Activated CD4-positive, alpha-beta memory T cell treated with anti-CD3 and anti-CD28 coated beads for 36 hours (primary cell): ENCODE results near the gene USP7. TPM values are rescaled to one million over a fixed set of nuclear protein-coding genes. Genes with fewer than 3 reads are reported as not detected.

Source experiments
- CTCF ChIA-PET: fragments of 350-600 bp; sonication (Branson Sonifier 250); formaldehyde crosslinking; loops from one replicate; lab custom pipeline; 2021; ENCODE audit warnings: antibody characterized with exemption, inconsistent platforms; lab: Charles Lee
- POLR2A ChIA-PET: fragments of 350-600 bp; sonication (Branson Sonifier 250); formaldehyde crosslinking; loops from one replicate; lab custom pipeline; 2021; ENCODE audit warnings: antibody characterized with exemption; lab: Charles Lee
- DNase-seq: peaks from one replicate; pipeline ENCODE4 v3.0.0-alpha.2; 2020
- H3K27ac Mint-ChIP-seq: one replicate; pipeline ENCODE4 v1.8.0; 2021; ENCODE audit warnings: mixed read lengths
- H3K27me3 Mint-ChIP-seq: one replicate; pipeline ENCODE4 v1.8.0; 2021; ENCODE audit warnings: mixed read lengths
- H3K36me3 Mint-ChIP-seq: one replicate; pipeline ENCODE4 v1.8.0; 2021; ENCODE audit warnings: mixed read lengths
- H3K4me1 Mint-ChIP-seq: one replicate; pipeline ENCODE4 v1.8.0; 2021; ENCODE audit warnings: low read depth, mixed read lengths
- H3K4me3 Mint-ChIP-seq: one replicate; pipeline ENCODE4 v1.8.0; 2021; ENCODE audit warnings: mild to moderate bottlenecking, mixed read lengths
- H3K9me3 Mint-ChIP-seq: one replicate; pipeline ENCODE4 v1.8.0; 2021; ENCODE audit warnings: mixed read lengths
- intact Hi-C: fragments of 100-400 bp; cut with micrococcal nuclease; formaldehyde crosslinking; loops from one replicate; pipeline ENCODE4 v1.15.1; 2023
- total RNA-seq, 2 experiments: library from RNA; stranded (reverse); gene quantifications; one replicate each; pipeline ENCODE4 v1.2.3, GENCODE V29; 2021

USP7 gene
- total RNA-seq, 2 experiments from 2014 or later = 154 to 170 TPM

DNA sequence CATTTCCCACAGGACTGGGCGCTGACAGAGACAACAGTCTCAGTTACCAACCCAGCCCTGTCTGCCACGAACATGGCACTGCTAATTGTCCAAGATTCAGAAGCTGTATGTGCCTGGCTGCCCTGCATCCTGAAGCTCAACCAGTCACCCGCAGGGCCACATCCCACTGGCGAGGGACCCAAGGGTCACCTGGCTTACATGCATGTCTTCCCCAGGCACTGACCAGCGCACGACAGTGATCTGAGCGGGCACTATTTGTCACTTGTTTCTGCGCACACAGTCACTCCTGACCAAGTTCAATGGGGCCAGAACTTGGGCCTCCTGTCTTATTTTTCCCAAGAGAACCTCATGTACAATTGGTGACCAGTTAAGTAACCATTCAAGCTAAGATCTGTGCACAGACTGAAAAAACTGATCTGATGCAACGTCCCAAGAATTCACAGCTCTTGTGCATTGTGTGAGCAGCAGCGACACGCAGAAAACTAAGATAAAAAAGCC lies 13.1 kb downstream of the USP7 start:
- ChIA-PET CTCF (interaction anchor here (1.3 to 7.8 kb wide), 3 partner anchors 10 to 58 kb away, joined by 3 to 92 read pairs (median 12); no protein-coding TSS in a partner anchor), POLR2A (interaction anchor here (0.9 to 1.9 kb wide), 3 partner anchors 9 to 11 kb away, joined by 3 to 5 read pairs (median 4); no protein-coding TSS in a partner anchor)
- Mint-ChIP-seq H3K27me3 (no peaks in the 10 kb centered on the region), H3K9me3 (no peaks in the 10 kb centered on the region), H3K36me3 (peaks cover 5% of the 10 kb centered on the region), H3K4me1 (peaks cover 89% of the 10 kb centered on the region), H3K27ac (no peak overlapping the region), H3K4me3 (no peak overlapping the region)
- intact Hi-C loops = loop anchor here (1.0 kb wide), 2 partner anchors 9 to 22 kb away; no protein-coding TSS in a partner anchor
- no peak for DNase-seq

DNA sequence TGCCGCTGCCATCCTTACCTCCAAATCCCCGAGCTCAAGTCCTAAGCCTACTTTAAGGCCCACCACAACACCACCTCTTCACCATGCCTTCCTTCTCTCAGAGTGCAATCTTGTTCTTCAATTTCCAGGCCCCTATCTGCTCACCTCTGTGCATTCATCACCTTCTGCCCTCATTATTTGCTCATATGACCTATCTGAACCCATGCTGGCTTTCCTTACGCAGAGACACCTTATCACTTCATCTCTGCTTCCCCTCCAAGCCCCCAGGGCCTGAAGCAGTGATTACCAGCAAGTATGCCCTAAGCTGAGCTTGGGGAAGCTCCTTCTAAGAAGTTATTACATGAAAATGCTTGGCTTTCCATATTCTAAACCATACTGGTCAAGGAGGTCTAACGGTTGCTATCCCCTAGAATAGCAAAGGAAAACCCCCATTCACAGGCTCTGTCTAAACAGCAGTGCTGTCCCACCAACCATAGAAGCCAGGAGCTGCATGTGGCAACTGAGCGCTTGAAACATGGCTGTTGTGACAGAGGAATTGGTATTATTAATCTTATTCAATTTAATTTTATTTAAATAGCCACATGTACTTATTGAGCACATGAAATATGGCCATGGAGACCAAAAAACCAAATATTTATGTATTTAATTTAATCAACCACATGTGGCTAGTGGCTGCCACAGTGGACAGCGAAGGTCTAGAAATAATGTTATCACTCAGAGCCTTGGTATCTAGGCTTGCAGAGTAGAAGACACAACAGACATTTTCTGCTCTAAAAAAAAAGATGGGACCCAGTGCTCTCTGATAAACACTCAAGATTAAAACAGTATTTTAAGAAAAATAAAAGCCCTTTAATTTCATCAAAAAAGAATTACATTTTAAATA lies 13.9 kb downstream of the USP7 start:
- no peaks in the 10 kb centered on the region for H3K9me3 Mint-ChIP-seq
- H3K36me3 Mint-ChIP-seq = peaks cover 3% of the 10 kb centered on the region
- intact Hi-C loops = no loop called here
- ChIA-PET CTCF (interaction anchor here (2.9 to 7.8 kb wide), 2 partner anchors 14 to 59 kb away, joined by 12 to 92 read pairs; no protein-coding TSS in a partner anchor), POLR2A (interaction anchor here (0.9 kb wide), 1 partner anchor 12 kb away, joined by 3 read pairs; no protein-coding TSS in a partner anchor)
- H3K4me1 Mint-ChIP-seq = peaks cover 89% of the 10 kb centered on the region
- H3K27ac Mint-ChIP-seq = peak overlapping the region; percentile 35
- H3K27me3 Mint-ChIP-seq = no peaks in the 10 kb centered on the region
- H3K4me3 Mint-ChIP-seq = no peak overlapping the region
- DNase-seq = no peak

DNA sequence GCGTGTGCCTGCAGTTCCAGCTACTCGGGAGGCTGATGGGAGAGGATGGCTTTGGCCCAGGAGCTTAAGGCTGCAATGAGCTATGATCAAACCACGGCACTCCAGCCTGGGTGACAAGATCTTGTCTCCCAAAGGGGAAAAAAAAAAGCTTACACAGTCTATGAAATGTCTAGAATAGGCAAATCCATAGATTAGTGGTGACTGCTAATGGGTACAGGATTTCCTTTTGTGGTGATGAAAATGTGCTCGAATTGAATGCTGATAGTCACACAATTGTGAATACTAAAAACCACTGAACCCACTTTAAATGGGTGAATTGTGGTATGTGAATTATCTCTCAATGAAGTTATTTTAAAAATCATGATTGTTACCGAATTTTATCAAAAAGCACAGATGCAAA lies 14.9 kb downstream of the USP7 start:
- CTCF ChIA-PET = interaction anchor here (1.2 to 7.8 kb wide), 2 partner anchors 8 to 13 kb away, joined by 3 to 92 read pairs; no protein-coding TSS in a partner anchor
- intact Hi-C loops = no loop called here
- Mint-ChIP-seq H3K36me3 (peaks cover 3% of the 10 kb centered on the region), H3K27me3 (no peaks in the 10 kb centered on the region), H3K4me3 (no peak overlapping the region), H3K27ac (no peak overlapping the region), H3K4me1 (peaks cover 92% of the 10 kb centered on the region), H3K9me3 (no peaks in the 10 kb centered on the region)
- no peak for DNase-seq
- POLR2A ChIA-PET = interaction anchor here (0.6 to 1.1 kb wide), 2 partner anchors 11 to 12 kb away, joined by 3 to 4 read pairs; no protein-coding TSS in a partner anchor

DNA sequence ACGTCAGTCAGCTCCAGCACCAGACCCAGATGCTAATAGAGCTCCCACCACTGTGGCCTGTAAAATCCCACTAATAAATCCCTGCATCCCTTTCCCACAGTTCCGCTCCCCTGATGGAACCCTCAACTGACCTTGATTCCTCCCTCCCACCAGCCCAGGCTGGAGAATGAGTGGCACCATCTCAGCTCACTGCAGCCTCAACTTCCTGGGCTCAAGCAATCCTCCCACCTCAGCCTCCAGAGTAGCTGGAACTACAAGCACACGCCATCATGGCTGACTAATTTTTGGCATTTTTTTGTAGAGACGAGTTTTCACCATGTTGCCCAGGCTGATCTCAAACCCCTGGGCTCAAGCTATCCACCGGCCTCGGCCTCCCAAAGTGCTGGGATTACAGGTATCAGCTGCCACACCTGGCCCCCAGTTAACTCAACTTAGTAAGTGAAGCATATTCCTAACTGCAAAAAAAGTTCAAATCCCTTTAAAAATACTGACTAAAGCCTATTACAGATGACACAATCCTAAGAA lies 15.6 kb downstream of the USP7 start:
- Mint-ChIP-seq H3K4me1 (peaks cover 95% of the 10 kb centered on the region), H3K9me3 (no peaks in the 10 kb centered on the region), H3K27ac (peak overlapping the region; percentile 14), H3K36me3 (peaks cover 1% of the 10 kb centered on the region), H3K4me3 (no peak overlapping the region), H3K27me3 (no peaks in the 10 kb centered on the region)
- intact Hi-C loops = no loop called here
- ChIA-PET POLR2A (interaction anchor here (0.6 to 1.1 kb wide), 3 partner anchors 11 to 104 kb away, joined by 3 to 4 read pairs (median 3); no protein-coding TSS in a partner anchor), CTCF (interaction anchor here (1.2 to 7.8 kb wide), 3 partner anchors 8 to 61 kb away, joined by 3 to 92 read pairs (median 6); no protein-coding TSS in a partner anchor)
- no peak for DNase-seq

DNA sequence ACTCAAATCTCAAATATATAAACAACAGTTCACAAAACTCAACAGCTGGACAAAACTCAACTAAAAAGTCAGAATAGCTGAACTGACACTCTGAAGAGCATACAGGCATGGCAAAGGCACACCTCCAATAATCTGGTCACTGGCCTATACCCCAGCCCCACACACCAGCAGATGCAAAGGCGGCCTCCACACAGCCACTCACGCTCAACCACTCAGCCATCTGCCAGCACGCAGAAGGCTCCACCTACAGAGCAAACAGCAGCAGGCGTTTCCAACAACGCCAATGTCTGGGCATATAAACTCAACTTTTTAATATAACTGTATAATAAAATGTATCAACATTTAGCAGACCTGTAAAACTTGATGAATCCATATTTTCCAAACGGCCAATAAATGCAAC lies 17.2 kb downstream of the USP7 start:
- ChIA-PET CTCF (interaction anchor here (0.7 to 7.8 kb wide), 3 partner anchors 11 to 62 kb away, joined by 3 to 92 read pairs (median 5); no protein-coding TSS in a partner anchor), POLR2A (no interaction called here)
- H3K27me3 Mint-ChIP-seq = no peaks in the 10 kb centered on the region
- peaks cover 95% of the 10 kb centered on the region for H3K4me1 Mint-ChIP-seq
- no peak overlapping the region for H3K27ac Mint-ChIP-seq
- peaks cover 1% of the 10 kb centered on the region for H3K36me3 Mint-ChIP-seq
- intact Hi-C loops = no loop called here
- no peak overlapping the region for H3K4me3 Mint-ChIP-seq
- no peak for DNase-seq
- no peaks in the 10 kb centered on the region for H3K9me3 Mint-ChIP-seq

DNA sequence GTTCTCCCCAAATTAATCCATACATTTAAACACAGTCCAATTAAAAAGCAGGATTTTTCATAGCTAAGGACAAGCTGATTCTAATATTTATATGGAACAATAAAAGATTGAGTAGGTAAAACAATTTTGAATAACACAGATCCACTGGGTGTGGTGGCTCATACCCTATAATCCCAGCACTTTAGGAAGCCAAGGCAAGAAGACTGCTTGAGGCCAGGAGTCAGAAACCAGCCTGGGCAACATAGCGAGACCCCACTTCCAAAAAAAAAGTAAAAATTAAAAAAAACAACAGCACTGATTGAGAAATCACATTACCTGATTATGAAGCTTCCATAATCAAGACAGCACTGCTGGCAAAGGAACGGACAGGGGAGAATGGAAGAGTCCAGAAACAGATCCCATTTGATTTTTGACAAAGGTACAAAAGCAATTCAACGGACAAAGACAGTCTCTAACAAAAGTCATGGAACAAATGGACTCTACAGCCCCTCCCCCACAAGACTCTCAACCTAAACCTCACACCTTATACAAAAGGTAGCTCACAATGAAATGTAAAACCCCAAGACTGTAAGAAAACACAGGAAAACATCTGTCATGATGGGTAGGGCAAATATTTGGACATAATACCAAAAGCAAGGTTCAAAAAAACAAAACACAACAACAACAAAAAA lies 17.9 kb downstream of the USP7 start:
- Mint-ChIP-seq H3K27ac (no peak overlapping the region), H3K4me1 (peaks cover 94% of the 10 kb centered on the region), H3K27me3 (no peaks in the 10 kb centered on the region), H3K9me3 (no peaks in the 10 kb centered on the region), H3K36me3 (peaks cover 1% of the 10 kb centered on the region), H3K4me3 (no peak overlapping the region)
- ChIA-PET POLR2A (interaction anchor here (0.6 kb wide), 1 partner anchor 27 kb away, joined by 3 read pairs; no protein-coding TSS in a partner anchor), CTCF (interaction anchor here (0.5 to 7.8 kb wide), 3 partner anchors 10 to 136 kb away, joined by 3 to 92 read pairs (median 5); no protein-coding TSS in a partner anchor)
- no peak for DNase-seq
- intact Hi-C loops = no loop called here

DNA sequence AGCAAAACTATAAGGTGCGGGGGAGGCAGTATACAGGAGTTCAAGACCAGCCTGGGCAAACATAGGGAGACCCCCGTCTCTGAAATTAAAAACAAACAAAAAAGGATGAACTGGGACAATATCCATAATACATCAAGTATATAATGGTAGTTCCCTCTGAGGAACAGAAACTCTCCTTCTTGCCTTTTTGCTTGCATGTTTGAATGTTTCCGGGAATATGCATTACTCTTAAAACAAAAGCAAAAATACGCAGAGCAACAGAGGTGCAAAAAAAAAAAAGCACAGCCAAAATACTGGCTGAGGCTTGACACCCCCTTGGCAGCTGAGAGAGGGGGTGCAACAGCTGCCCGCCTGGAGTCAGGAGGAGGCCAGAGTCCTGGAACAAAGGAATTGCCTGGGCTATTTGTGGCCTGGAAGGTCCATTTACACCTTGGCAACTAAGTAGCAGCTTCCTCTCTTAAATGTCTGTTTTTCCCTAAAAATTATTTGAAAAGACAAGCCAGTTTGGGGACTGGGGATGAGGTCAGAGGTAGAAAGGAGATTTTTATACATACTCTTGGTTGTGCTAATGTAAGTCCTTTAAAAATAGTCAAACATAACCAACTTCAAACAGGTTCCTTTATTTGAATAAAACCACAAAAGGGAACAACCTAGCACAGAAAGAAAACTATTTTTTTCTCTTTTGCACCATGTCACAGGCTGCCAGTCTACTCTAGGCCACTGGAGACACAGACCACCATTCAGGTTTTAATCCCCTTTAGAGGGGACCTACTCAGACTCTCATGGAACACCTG lies 19.5 kb downstream of the USP7 start:
- Mint-ChIP-seq H3K9me3 (no peaks in the 10 kb centered on the region), H3K36me3 (peaks cover 1% of the 10 kb centered on the region), H3K27me3 (no peaks in the 10 kb centered on the region), H3K4me1 (peaks cover 94% of the 10 kb centered on the region), H3K4me3 (no peak overlapping the region), H3K27ac (peak overlapping the region; percentile 29)
- intact Hi-C loops = no loop called here
- no peak for DNase-seq
- POLR2A ChIA-PET = no interaction called here
- CTCF ChIA-PET = interaction anchor here (2.0 to 7.8 kb wide), 2 partner anchors 9 to 65 kb away, joined by 5 to 92 read pairs; no protein-coding TSS in a partner anchor

DNA sequence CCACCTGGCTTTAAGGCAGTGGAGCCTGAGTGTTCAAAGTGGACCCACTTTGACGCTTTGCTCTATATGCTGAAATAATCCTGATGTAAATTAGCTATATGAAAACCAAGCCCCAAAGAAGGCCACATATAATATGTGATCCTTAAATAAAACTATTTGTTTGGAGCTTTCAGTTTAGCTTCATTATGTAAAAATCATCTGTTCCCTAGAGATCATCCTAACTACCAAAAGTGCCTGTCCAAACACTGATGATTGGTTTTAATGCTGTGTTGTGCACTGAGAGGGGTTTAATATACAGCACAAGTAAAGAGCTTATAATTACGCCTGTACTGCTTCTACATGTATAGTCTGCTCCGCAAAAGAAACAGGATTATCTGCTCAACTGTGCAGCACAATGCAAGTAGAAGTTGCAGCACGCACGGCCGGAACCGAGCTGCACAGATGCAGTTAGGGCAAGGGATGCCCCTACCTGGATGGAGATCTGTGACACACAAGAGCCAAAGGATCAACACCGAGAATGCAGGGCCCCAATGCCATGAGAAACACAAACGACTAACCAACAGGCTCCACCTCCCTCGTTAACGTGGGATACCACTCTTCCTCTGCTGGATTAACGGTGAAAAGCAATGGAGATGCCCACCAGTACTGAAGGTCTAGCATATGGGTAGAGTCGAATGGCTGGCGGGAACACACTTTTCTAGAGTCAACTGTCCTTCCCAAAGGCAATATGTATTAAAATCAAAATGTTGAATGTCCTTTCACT lies 20.5 kb downstream of the USP7 start:
- no peak overlapping the region for H3K4me3 Mint-ChIP-seq
- H3K27ac Mint-ChIP-seq = no peak overlapping the region
- ChIA-PET POLR2A (interaction anchor here (0.8 kb wide), 1 partner anchor 148 kb away, joined by 3 read pairs; the partner anchor contains the start of gene HAPSTR1), CTCF (interaction anchor here (0.8 to 1.1 kb wide), 3 partner anchors 9 to 196 kb away, joined by 3 to 4 read pairs (median 3); no protein-coding TSS in a partner anchor)
- no peaks in the 10 kb centered on the region for H3K9me3 Mint-ChIP-seq
- H3K4me1 Mint-ChIP-seq = peaks cover 94% of the 10 kb centered on the region
- intact Hi-C loops = no loop called here
- H3K36me3 Mint-ChIP-seq = peaks cover 1% of the 10 kb centered on the region
- H3K27me3 Mint-ChIP-seq = no peaks in the 10 kb centered on the region
- DNase-seq = no peak

DNA sequence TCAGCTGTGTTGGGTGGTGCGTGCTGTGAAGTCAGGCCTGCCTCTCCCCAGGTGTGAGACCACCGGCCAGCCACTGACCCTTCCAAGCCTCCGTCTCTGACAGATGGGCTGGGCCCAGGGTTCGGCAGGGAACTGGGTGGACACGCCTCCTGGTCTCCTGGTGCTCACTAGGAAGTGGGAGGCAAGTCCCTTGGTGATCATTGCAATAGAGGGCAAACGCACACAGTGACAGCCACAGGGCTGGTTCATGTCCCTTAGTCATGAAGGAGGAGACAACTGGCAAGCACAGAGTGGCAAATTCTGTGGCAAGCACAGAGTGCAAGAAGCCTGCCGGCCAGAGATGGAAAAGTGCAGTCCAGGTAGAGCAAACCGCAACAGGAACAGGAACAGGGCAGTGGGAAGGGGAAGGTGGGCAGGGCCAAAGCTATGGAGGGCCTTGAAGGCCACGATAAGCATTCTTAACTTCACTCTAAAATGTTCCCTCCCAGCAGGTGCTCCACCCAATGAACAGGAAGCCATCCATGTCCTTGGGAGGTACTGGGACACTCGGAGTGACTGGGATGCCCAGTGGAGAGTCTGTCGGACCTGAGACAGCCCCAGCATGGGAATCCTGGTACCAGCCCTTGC lies 21.9 kb downstream of the USP7 start:
- no peak overlapping the region for H3K4me3 Mint-ChIP-seq
- ChIA-PET CTCF (interaction anchor here (0.6 to 1.1 kb wide), 2 partner anchors 70 to 197 kb away, joined by 3 read pairs; no protein-coding TSS in a partner anchor), POLR2A (no interaction called here)
- H3K27ac Mint-ChIP-seq = peak overlapping the region; percentile 10
- no peaks in the 10 kb centered on the region for H3K27me3 Mint-ChIP-seq
- no peak for DNase-seq
- peaks cover 1% of the 10 kb centered on the region for H3K36me3 Mint-ChIP-seq
- H3K4me1 Mint-ChIP-seq = peaks cover 93% of the 10 kb centered on the region
- intact Hi-C loops = no loop called here
- no peaks in the 10 kb centered on the region for H3K9me3 Mint-ChIP-seq

DNA sequence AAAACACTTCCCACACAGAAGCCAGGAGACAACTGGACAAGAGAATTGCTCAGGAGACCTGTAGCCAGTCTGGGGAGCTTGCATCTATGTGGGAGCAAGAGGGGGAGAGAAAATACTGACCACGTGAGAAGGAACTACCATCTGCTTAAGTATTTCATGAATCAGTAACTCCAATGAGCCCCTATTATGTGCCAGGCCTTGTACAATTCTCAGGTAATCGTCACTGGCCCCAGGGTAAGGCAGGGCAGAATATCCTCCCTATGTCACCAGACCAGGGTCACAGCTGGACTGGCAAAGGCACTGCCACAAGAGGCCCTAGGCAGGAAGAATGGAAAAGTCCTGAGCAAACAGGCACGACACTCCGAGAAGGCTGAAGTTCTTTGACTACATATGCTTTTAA lies 25.9 kb downstream of the USP7 start:
- Mint-ChIP-seq H3K4me1 (peaks cover 81% of the 10 kb centered on the region), H3K9me3 (no peaks in the 10 kb centered on the region), H3K27ac (peak overlapping the region; percentile 42), H3K4me3 (no peak overlapping the region), H3K36me3 (no peaks in the 10 kb centered on the region), H3K27me3 (no peaks in the 10 kb centered on the region)
- DNase-seq = no peak
- intact Hi-C loops = loop anchor here (2.0 to 5.0 kb wide), 2 partner anchors 21 to 69 kb away; no protein-coding TSS in a partner anchor
- ChIA-PET POLR2A (interaction anchor here (0.7 kb wide), 1 partner anchor 49 kb away, joined by 3 read pairs; no protein-coding TSS in a partner anchor), CTCF (interaction anchor here (3.1 kb wide), 1 partner anchor 71 kb away, joined by 37 read pairs; no protein-coding TSS in a partner anchor)
